MCF 10A (cell line): ENCODE results near the gene RACGAP1. TPM values are rescaled to one million over a fixed set of nuclear protein-coding genes. Genes with fewer than 3 reads are reported as not detected.

Source experiments
- BruUV-seq: library from RNA; stranded (reverse); fragments of 400-500 nt; replicated peaks from 2 replicates; lab custom pipeline; 2021; lab: Mats Ljungman, UMichigan
- CTCF ChIA-PET: fragments of 300-600 bp; sonication (Branson Sonifier 250); formaldehyde crosslinking; extraction: SDS; loops from one replicate; lab custom pipeline; 2021; ENCODE audit warnings: antibody characterized with exemption, inconsistent platforms; lab: Yijun Ruan, JAX
- POLR2A ChIA-PET: fragments of 300-600, 350-650 bp; sonication (Branson Sonifier 250); formaldehyde crosslinking; extraction: SDS; loops from one replicate; lab custom pipeline; 2020; ENCODE audit warnings: antibody characterized with exemption, inconsistent platforms; lab: Yijun Ruan, JAX
- DNase-seq: peaks from one replicate; pipeline ENCODE4 v3.0.0-alpha.2; 2018; ENCODE audit not compliant: unreplicated experiment
- H3K27ac Mint-ChIP-seq: one replicate; pipeline ENCODE4 v1.8.0; 2022; ENCODE audit warnings: mild to moderate bottlenecking, low read depth, mixed read lengths; ENCODE audit not compliant: unreplicated experiment
- H3K27me3 Mint-ChIP-seq: one replicate; pipeline ENCODE4 v1.8.0; 2022; ENCODE audit warnings: mixed read lengths; ENCODE audit not compliant: insufficient read depth, unreplicated experiment
- H3K36me3 Mint-ChIP-seq: one replicate; pipeline ENCODE4 v1.8.0; 2022; ENCODE audit warnings: mild to moderate bottlenecking, moderate library complexity, mixed read lengths; ENCODE audit not compliant: insufficient read depth, unreplicated experiment
- H3K4me1 Mint-ChIP-seq: one replicate; pipeline ENCODE4 v1.8.0; 2022; ENCODE audit warnings: mixed read lengths; ENCODE audit not compliant: insufficient read depth, unreplicated experiment
- H3K4me3 Mint-ChIP-seq: one replicate; pipeline ENCODE4 v1.8.0; 2022; ENCODE audit warnings: mild to moderate bottlenecking, moderate library complexity, mixed read lengths; ENCODE audit not compliant: unreplicated experiment
- H3K9me3 Mint-ChIP-seq: one replicate; pipeline ENCODE4 v1.8.0; 2022; ENCODE audit warnings: mixed read lengths; ENCODE audit not compliant: unreplicated experiment
- intact Hi-C: fragments of 100-400 bp; cut with micrococcal nuclease; formaldehyde crosslinking; loops from 2 replicates; pipeline ENCODE4 v1.14.1; 2022
- total RNA-seq: library from RNA; stranded (reverse); gene quantifications from 2 replicates; pipeline ENCODE4 v1.2.3, GENCODE V29; 2022
- TF ChIP-seq, protein P1 (sequence below): fragments of 200-600 bp; IDR thresholded peaks from one replicate; pipeline ENCODE4 v1.8.0; 2022; ENCODE audit warnings: antibody characterized with exemption, mild to moderate bottlenecking; ENCODE audit not compliant: unreplicated experiment

RACGAP1 gene
- total RNA-seq, 1 experiment from 2014 or later = 67.9 TPM

DNA sequence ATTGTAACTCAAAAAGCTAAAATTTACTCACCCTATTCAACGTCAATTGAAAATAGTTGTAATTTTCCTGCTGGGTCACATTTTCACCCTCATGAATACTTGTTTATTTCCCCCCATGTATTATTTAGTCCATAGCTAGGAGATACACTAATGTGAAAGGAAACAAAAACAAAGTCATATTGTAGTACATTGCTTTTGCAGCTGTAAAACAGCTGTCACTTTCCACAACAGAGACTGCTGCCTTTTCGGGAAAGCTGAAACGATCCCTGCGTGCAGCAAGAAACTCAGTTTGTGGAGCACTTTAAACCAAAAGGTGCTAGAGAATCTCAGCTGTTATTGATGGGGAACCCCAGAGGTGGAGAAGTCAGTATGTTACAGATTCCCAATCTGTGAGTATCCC, 4.3 kb downstream of the RACGAP1 start:
- no peaks in the 10 kb centered on the region for H3K9me3 Mint-ChIP-seq
- H3K4me1 Mint-ChIP-seq = peaks cover 61% of the 10 kb centered on the region
- ChIA-PET POLR2A (no interaction called here), CTCF (interaction anchor here (0.5 to 1.3 kb wide), 6 partner anchors 30 to 752 kb away, joined by 3 to 5 read pairs (median 4); no protein-coding TSS in a partner anchor)
- BruUV-seq = no TSS peak
- no peak for DNase-seq
- intact Hi-C loops = no loop called here
- H3K27ac Mint-ChIP-seq = peak overlapping the region; percentile 73
- no peaks in the 10 kb centered on the region for H3K27me3 Mint-ChIP-seq
- no peak overlapping the region for H3K4me3 Mint-ChIP-seq
- TF ChIP-seq, protein P1, sequence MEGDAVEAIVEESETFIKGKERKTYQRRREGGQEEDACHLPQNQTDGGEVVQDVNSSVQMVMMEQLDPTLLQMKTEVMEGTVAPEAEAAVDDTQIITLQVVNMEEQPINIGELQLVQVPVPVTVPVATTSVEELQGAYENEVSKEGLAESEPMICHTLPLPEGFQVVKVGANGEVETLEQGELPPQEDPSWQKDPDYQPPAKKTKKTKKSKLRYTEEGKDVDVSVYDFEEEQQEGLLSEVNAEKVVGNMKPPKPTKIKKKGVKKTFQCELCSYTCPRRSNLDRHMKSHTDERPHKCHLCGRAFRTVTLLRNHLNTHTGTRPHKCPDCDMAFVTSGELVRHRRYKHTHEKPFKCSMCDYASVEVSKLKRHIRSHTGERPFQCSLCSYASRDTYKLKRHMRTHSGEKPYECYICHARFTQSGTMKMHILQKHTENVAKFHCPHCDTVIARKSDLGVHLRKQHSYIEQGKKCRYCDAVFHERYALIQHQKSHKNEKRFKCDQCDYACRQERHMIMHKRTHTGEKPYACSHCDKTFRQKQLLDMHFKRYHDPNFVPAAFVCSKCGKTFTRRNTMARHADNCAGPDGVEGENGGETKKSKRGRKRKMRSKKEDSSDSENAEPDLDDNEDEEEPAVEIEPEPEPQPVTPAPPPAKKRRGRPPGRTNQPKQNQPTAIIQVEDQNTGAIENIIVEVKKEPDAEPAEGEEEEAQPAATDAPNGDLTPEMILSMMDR = no peak
- peaks cover 9% of the 10 kb centered on the region for H3K36me3 Mint-ChIP-seq

DNA sequence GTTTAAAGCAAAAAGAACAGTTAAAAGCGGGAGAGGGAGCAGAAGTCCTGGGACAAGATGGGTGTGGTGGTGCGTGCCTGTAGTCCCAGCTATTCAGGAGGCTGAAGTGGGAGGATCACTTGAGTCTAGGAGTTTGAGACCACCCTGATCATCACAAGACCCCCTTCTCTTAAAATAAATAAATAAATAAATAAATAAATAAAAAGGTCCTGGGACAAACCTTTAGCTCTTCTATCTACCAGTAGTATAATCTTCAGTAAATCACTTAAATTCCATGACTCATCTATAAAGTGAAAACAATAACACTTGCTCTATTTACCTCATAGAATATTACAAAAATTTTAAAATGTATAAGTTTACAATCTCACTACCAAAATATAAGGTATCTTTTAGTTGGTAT, 5.8 kb downstream of the RACGAP1 start:
- peak overlapping the region; percentile 73 for H3K27ac Mint-ChIP-seq
- no peaks in the 10 kb centered on the region for H3K9me3 Mint-ChIP-seq
- intact Hi-C loops = no loop called here
- POLR2A ChIA-PET = interaction anchor here (4.5 kb wide), 1 partner anchor 12 kb away, joined by 42 read pairs; no protein-coding TSS in a partner anchor
- H3K4me1 Mint-ChIP-seq = peaks cover 51% of the 10 kb centered on the region
- CTCF ChIA-PET = interaction anchor here (0.6 to 1.5 kb wide), 3 partner anchors 50 to 64 kb away, joined by 3 read pairs; no protein-coding TSS in a partner anchor
- no peak overlapping the region for H3K4me3 Mint-ChIP-seq
- H3K27me3 Mint-ChIP-seq = no peaks in the 10 kb centered on the region
- TF ChIP-seq, protein P1 = no peak
- no TSS peak for BruUV-seq
- peaks cover 13% of the 10 kb centered on the region for H3K36me3 Mint-ChIP-seq
- no peak for DNase-seq

DNA sequence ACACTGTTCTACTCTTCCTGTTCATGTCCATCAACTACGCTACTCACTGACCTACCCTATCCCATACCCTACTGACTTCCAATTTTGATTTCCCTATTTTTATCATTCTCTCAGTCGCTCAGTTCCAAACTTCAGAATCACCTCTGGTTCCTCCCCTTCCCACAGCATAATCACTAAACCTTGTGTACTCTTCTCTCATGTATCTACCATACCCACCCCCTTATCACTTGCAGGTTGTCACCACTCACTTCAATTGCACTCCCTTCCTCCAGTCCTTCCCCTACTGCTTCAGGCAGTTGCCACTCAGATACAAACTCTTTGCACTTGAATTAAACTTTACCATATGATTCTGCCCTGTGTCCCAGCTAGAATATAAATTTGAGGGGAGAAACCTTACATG, 6.3 kb downstream of the RACGAP1 start:
- H3K9me3 Mint-ChIP-seq = no peaks in the 10 kb centered on the region
- no peaks in the 10 kb centered on the region for H3K27me3 Mint-ChIP-seq
- peaks cover 51% of the 10 kb centered on the region for H3K4me1 Mint-ChIP-seq
- no peak for DNase-seq
- CTCF ChIA-PET = interaction anchor here (0.6 to 1.6 kb wide), 5 partner anchors 50 to 1252 kb away, joined by 3 to 16 read pairs (median 3); no protein-coding TSS in a partner anchor
- TF ChIP-seq, protein P1 = no peak
- POLR2A ChIA-PET = interaction anchor here (1.4 to 4.5 kb wide), 2 partner anchors 12 to 93 kb away, joined by 6 to 42 read pairs; partner anchors contain the start of gene COX14
- no TSS peak for BruUV-seq
- H3K27ac Mint-ChIP-seq = peak overlapping the region; percentile 73
- intact Hi-C loops = no loop called here
- H3K4me3 Mint-ChIP-seq = no peak overlapping the region
- H3K36me3 Mint-ChIP-seq = peaks cover 19% of the 10 kb centered on the region

DNA sequence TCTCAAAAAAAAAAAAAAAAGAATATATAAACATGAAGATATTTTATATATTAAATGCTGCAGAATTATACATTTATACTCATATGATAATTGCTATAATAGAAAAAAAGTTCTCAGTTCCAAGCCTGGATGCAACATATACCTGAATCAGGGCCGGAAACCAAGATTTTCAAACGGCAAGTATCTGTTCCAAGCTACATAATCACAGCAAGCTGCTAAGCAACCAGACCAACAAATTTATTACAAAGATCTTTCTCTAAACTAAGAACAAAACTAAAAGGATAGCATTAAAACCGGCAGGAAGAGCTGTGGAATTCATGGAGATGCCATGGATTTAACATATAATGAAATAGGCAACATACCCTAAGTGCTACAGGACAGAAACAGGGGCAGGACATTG, 7.1 kb downstream of the RACGAP1 start:
- Mint-ChIP-seq H3K9me3 (no peaks in the 10 kb centered on the region), H3K4me1 (peaks cover 58% of the 10 kb centered on the region), H3K27ac (peak overlapping the region; percentile 73), H3K36me3 (peaks cover 23% of the 10 kb centered on the region), H3K4me3 (no peak overlapping the region), H3K27me3 (no peaks in the 10 kb centered on the region)
- TF ChIP-seq, protein P1 = no peak
- ChIA-PET POLR2A (interaction anchor here (0.6 to 4.5 kb wide), 5 partner anchors 11 to 624 kb away, joined by 3 to 42 read pairs (median 6); partner anchors contain the start of genes BCDIN3D and COX14), CTCF (interaction anchor here (0.5 to 1.6 kb wide), 6 partner anchors 8 to 212 kb away, joined by 3 to 16 read pairs (median 3); no protein-coding TSS in a partner anchor)
- no peak for DNase-seq
- intact Hi-C loops = no loop called here
- BruUV-seq = no TSS peak
